ENCODE measurements around the gene DPH7.
A peak's percentile ranks its signal among the peaks of the same experiment; 100 is the strongest.
"Not testable (repeated sequence)": the region's sequence is repeated elsewhere in the genome, so short reads cannot be mapped to it uniquely, and the experiment has no call there.

DPH7 gene

GRCh38 chr9:137580209-137580953, 1.7 kb upstream of the DPH7 start:
- peak; percentile 10 for DNase-seq

DNA sequence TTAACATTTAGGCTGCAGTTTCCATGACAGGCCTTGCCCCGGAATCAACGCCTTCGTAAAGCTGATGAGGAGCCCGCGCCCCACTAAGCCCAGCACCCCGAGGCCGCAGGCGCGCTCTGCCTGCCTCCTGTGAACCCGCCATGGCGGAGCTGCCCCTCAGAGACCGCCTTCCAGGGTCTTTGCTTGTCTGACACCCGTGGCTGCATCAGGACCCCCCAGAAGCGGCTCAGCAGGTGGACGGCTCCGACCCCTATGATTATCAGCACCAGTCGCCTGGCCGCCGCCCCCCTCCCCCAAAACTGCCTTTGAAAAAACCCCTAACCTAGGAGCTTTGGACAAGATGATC, 507 bp upstream of the DPH7 start:
- DNase-seq: no peak

DNA sequence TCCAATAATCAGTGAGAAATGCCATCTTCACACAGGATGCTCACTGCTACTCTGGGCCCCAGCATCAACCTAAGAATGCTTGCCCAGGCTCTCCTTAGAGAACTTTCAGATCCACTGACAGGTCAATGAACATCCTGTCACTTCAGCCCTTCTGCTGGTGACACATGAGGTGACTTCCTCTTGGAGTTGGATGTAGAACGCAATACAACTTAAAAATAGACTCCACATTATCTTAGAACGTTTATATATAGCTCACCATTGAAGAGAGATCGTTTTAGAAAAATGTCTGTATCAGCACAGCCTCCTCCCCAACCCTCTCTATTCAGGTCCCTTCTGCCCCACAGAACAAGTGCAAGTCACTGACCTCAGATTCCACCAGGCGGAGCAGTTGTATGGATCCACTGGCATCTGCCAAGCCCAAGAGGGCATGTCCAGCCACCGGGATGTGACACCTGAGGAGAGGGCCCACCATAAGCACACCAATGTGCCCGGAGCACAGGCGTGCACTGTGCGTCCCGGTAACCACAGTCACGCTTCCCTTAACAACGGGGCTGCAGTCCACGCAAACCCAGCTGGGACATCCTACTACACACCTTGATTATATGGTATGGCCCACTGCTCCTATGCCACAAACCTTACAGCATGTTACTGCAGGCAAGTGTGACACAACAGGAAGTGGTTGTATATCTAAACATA, 2.9 kb downstream of the DPH7 start:
- DNase-seq: no peak

- no peak for DNase-seq
Observed at GRCh38 chr9:137575364-137575715, 3.4 kb downstream of the DPH7 start.

DNA sequence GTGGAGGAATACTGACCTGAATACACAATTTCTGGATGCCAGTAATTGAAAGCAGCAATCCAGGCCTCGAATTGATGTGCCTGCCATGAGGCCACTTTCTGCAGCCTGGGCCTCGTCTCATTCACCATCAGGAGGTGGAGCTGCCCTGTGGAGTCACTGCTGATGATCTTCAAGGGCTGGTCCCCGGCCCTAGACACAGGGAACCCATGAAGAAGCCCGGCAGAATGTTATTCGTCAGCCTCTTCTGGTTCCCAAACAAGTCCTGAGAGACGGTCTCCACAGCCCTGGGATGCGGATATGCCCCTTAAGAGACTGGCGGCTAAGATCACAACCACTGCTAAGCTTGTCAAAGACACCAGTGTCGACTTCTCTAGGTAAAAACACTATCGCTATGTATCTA, 4.5 kb downstream of the DPH7 start:
- no peak for DNase-seq

GRCh38 chr9:137570566-137570965, 8.2 kb downstream of the DPH7 start:
- DNase-seq: no peak

GRCh38 chr9:137569609-137570203, 9.0 kb downstream of the DPH7 start:
- no peak for DNase-seq

GRCh38 chr9:137568445-137568844, 10.3 kb downstream of the DPH7 start:
- DNase-seq: not testable (repeated sequence)

GRCh38 chr9:137564817-137565411, 13.8 kb downstream of the DPH7 start:
- no peak for DNase-seq

DNA sequence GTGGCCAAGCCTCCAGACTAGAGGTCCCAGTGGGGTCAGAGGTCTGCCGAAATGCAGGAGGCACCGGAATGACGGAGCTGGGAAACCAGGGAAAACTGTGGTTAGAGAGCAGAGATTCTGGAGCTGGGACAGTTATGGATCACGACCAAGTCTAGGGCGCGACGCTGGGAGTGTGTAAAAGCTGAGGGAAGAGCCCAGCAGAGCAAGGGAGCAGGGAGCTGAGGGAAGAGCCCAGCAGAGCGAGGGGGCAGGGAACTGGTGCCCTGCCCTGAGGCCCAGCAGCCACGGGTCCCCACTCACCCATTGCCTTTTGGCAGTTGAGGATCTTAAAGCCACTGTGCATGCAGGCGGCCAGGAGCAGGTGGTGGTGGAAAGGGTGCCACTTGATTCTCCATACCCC, 14.6 kb downstream of the DPH7 start:
- no peak for DNase-seq

- no peak for DNase-seq
Observed at GRCh38 chr9:137558127-137558526, 20.6 kb downstream of the DPH7 start.

- DNase-seq: no peak
Observed at GRCh38 chr9:137556069-137556838, 22.5 kb downstream of the DPH7 start.

- no peak for DNase-seq
Observed at GRCh38 chr9:137555179-137555578, 23.5 kb downstream of the DPH7 start.

GRCh38 chr9:137554349-137554748, 24.4 kb downstream of the DPH7 start:
- no peak for DNase-seq

DNA sequence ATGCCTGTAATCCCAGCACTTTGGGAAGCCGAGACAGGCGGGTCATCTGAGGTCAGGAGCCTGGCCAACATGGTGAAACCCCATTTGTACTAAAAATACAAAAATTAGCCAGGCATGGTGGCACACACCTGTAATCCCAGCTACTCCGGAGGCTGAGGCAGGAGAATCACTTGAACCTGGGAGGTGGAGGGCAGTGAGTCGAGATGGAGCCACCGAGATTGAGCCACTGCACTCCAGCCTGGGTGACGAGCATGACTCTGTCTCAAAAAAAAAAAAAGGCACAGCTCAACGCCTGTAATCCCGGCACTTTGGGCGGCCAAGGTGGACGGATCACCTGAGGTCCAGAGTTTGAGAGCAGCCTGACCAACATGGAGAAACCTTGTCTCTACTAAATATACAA, 25.1 kb downstream of the DPH7 start:
- not testable (repeated sequence) for DNase-seq

- DNase-seq: peak; percentile 30
Observed at GRCh38 chr9:137552022-137552768, 26.5 kb downstream of the DPH7 start.

DNA sequence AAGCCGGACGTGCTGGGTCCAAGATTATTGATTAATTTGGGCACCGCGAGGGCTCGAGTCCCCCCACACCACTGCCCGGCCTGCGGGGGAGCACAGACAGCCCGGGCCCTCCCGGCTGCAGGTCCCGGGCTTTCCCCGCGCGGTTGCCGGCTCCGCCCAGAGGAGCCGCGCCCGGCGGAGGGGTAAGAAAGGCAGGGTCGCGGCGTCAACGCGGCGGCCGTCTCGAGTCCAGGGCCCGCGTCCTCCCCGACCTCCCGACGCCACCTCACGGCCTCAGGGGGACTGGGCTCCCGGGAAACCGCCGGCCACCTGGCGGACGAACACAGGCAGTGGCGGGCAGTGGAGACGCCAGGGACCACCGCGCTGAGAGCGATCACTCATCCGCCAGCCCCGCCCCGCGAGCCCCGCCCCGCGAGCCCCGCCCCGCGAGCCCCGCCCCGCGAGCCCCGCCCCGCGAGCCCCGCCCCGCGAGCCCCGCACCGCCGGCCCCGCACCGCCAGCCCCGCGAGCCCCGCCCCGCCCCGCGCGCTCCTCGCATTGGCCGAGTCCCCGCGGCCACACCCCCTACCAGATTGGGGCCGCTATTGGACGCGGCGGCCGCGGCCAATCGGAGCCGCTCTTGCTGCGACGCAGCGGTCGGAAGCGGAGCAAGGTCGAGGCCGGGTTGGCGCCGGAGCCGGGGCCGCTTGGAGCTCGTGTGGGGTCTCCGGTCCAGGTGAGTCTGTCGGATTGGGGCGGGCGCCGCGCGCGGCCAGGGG, 27.3 kb downstream of the DPH7 start, which contains the start of gene MRPL41:
Gene MRPL41, plus strand, starts transcription at position 616 of the 758 bp plus-strand sequence. CDS start 203 bp downstream, outside the sequence.
- DNase-seq: peak; percentile 86

DNA sequence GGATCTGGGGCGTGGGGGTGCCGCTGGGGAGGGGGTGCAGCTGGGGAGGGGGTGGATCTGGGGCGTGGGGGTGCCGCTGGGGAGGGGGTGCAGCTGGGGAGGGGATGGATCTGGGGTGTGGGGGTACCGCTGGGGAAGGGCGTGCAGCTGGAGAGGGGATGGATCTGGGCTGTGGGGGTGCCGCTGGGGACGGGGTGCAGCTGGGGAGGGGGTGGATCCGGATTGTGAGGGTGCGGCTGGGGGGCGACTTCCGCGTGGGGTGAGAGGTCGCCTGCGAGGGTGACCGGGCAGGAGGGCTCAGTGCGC, 27.8 kb downstream of the DPH7 start:
- DNase-seq: not testable (repeated sequence)

- DNase-seq: peak; percentile 82
Observed at GRCh38 chr9:137550231-137550621, 28.5 kb downstream of the DPH7 start, which contains the start of gene PNPLA7. TSS of gene PNPLA7 (minus strand) at chr9:137550402. CDS start at chr9:137550197, 205 bp downstream.

- DNase-seq: no peak
Observed at GRCh38 chr9:137547687-137548543, 30.8 kb downstream of the DPH7 start.

DNA sequence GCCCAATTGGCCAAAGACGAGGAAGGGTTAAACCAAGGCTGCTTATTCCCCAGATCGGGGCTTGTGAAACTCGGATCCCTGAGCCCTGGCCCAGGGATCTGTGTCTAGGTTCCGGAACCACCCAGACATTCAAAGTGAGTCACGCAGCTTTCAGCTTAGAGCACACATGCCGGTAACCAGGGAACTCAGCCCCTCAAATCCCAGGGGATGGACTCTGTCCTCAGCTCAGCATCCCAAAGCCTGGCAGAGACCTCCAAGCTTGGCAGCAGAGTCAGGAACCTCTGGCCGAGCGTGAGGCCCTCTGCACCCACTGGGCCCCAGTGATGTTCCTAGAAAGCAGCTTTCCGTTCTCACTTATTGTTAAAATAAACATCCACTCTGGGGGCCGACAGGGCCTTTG, 33.6 kb downstream of the DPH7 start:
- no peak for DNase-seq

Measured in NCI-H146 (cell line).